Calu3 (cell line): Measurements from ENCODE around the gene FNTB. TPM values are rescaled to one million over a fixed set of nuclear protein-coding genes. Genes with fewer than 3 reads are reported as not detected.

Experiments used
- BruUV-seq: library from RNA; stranded (reverse); fragments of 400-500 nt; replicated peaks from 2 replicates; lab custom pipeline; 2021; lab: Mats Ljungman, UMichigan
- CTCF ChIA-PET: fragments of 300-600 bp; sonication (Branson Sonifier 250); formaldehyde crosslinking; loops from one replicate; lab custom pipeline; 2022; ENCODE audit warnings: antibody characterized with exemption; lab: Charles Lee
- DNase-seq: peaks from one replicate; pipeline ENCODE4 v3.0.0; 2022
- H3K27ac Mint-ChIP-seq: one replicate; pipeline ENCODE4 v1.8.0; 2022; ENCODE audit warnings: mixed read lengths; ENCODE audit not compliant: unreplicated experiment
- H3K27me3 Mint-ChIP-seq: one replicate; pipeline ENCODE4 v1.8.0; 2022; ENCODE audit warnings: mixed read lengths; ENCODE audit not compliant: unreplicated experiment
- H3K36me3 Mint-ChIP-seq: one replicate; pipeline ENCODE4 v1.8.0; 2022; ENCODE audit warnings: mild to moderate bottlenecking, moderate library complexity, mixed read lengths; ENCODE audit not compliant: insufficient read depth, unreplicated experiment
- H3K4me1 Mint-ChIP-seq: one replicate; pipeline ENCODE4 v1.8.0; 2022; ENCODE audit warnings: mild to moderate bottlenecking, low read depth, mixed read lengths; ENCODE audit not compliant: unreplicated experiment
- H3K4me3 Mint-ChIP-seq: one replicate; pipeline ENCODE4 v1.8.0; 2022; ENCODE audit warnings: mild to moderate bottlenecking, low read depth, moderate library complexity, mixed read lengths; ENCODE audit not compliant: unreplicated experiment
- H3K9me3 Mint-ChIP-seq: one replicate; pipeline ENCODE4 v1.8.0; 2022; ENCODE audit warnings: low read depth, mixed read lengths; ENCODE audit not compliant: unreplicated experiment
- intact Hi-C: fragments of 100-400 bp; cut with micrococcal nuclease; formaldehyde crosslinking; loops from one replicate; pipeline ENCODE4 v1.10.0; 2022; ENCODE audit not compliant: unreplicated experiment
- microRNA-seq: library from miRNA; unstranded; fragments of <30 nt; microRNA quantifications from one replicate; pipeline ENCODE4 v1.2.0, GENCODE V29; 2022
- total RNA-seq: library from RNA; stranded (reverse); gene quantifications from 2 replicates; pipeline ENCODE4 v1.2.3, GENCODE V29; 2022
- TF ChIP-seq, protein P1 (sequence below): fragments of 200-600 bp; IDR thresholded peaks from one replicate; pipeline ENCODE4 v1.8.0; 2022; ENCODE audit warnings: antibody characterized with exemption; ENCODE audit not compliant: unreplicated experiment

Gene FNTB
- total RNA-seq, 1 experiment from 2014 or later: 15.0 TPM

DNA sequence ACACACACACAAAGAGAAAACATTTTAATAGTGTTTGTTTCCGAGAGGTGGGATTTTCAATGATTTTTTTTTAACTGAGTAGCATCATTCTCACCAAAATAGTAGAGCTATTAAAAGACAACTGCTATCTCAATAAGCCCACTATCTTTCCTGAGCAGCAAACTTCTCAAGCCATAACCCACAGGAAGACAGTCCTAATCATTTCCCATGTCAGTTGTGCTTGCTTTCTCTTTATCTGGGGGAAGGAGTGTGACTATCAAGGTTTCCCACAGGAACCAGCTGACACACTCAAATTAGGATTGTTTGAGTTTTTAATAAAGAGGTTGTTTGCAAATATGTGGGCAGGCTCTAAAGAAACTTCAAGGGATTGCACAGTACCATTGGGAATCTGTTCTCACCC lies 120.5 kb downstream of the FNTB start:
- intact Hi-C loops: no loop called here
- BruUV-seq: no TSS peak
- DNase-seq: no peak
- H3K36me3 Mint-ChIP-seq: peaks cover 11% of the 10 kb centered on the region
- CTCF ChIA-PET: interaction anchor here (0.7 kb wide), 1 partner anchor 80 kb away, joined by 5 read pairs; no protein-coding TSS in a partner anchor
- TF ChIP-seq, protein P1, sequence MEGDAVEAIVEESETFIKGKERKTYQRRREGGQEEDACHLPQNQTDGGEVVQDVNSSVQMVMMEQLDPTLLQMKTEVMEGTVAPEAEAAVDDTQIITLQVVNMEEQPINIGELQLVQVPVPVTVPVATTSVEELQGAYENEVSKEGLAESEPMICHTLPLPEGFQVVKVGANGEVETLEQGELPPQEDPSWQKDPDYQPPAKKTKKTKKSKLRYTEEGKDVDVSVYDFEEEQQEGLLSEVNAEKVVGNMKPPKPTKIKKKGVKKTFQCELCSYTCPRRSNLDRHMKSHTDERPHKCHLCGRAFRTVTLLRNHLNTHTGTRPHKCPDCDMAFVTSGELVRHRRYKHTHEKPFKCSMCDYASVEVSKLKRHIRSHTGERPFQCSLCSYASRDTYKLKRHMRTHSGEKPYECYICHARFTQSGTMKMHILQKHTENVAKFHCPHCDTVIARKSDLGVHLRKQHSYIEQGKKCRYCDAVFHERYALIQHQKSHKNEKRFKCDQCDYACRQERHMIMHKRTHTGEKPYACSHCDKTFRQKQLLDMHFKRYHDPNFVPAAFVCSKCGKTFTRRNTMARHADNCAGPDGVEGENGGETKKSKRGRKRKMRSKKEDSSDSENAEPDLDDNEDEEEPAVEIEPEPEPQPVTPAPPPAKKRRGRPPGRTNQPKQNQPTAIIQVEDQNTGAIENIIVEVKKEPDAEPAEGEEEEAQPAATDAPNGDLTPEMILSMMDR: no peak
- H3K27ac Mint-ChIP-seq: no peak overlapping the region
- H3K27me3 Mint-ChIP-seq: no peaks in the 10 kb centered on the region
- no peaks in the 10 kb centered on the region for H3K9me3 Mint-ChIP-seq
- no peak overlapping the region for H3K4me3 Mint-ChIP-seq
- H3K4me1 Mint-ChIP-seq: peaks cover 8% of the 10 kb centered on the region

DNA sequence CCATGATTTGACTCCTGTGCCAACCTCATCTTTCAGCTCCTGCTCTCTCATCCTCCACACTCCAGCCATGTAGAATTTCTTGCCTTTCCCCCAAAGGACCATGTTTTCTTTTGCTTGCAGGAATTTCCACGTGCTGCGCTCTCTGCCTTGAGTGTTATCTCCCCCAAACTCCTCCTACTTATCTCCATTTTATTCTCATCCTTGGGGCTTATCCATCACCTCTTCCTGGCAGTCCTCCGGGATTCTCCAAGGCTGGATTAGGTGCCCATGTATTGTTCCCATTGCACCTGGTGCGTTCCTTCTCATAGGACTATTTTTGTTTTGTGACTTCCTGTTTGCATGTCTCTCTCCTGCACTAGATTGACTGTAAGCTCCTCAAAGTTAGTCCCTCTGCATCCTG lies 122.7 kb downstream of the FNTB start:
- Mint-ChIP-seq H3K9me3 (no peaks in the 10 kb centered on the region), H3K27me3 (no peaks in the 10 kb centered on the region), H3K27ac (no peak overlapping the region), H3K36me3 (no peaks in the 10 kb centered on the region), H3K4me3 (no peak overlapping the region), H3K4me1 (peaks cover 1% of the 10 kb centered on the region)
- intact Hi-C loops: no loop called here
- no TSS peak for BruUV-seq
- CTCF ChIA-PET: no interaction called here
- no peak for DNase-seq
- TF ChIP-seq, protein P1: no peak

DNA sequence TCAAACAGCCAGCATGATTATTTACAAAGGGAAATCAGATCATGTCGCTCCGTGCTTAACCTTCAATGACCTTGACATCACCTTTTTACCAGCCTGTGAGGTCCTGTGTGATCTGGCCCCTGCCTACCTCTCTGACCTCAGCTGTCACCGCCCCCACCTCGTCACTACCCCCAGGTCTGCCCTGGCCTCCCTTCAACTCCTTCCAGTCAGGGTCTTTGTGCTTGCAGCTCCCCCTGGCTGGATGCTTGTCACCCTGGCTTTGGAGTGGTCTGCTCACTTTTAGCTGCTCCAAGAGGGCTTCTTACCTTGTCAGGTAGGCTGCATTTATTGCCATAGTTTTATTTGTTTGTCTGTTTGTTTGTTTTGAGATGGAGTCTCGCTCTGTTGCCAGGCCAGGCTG lies 123.8 kb downstream of the FNTB start:
- H3K4me1 Mint-ChIP-seq: no peaks in the 10 kb centered on the region
- intact Hi-C loops: no loop called here
- no peak for DNase-seq
- TF ChIP-seq, protein P1: no peak
- CTCF ChIA-PET: no interaction called here
- H3K9me3 Mint-ChIP-seq: no peaks in the 10 kb centered on the region
- no TSS peak for BruUV-seq
- H3K4me3 Mint-ChIP-seq: no peak overlapping the region
- no peaks in the 10 kb centered on the region for H3K27me3 Mint-ChIP-seq
- H3K27ac Mint-ChIP-seq: no peak overlapping the region
- H3K36me3 Mint-ChIP-seq: no peaks in the 10 kb centered on the region

Small RNA genes lying within 50 kb of the gene (microRNA-seq; reads per million reads assigned to microRNA genes)
- 1.4 reads per million for gene MIR4706

Other genes with a start within 250 kb of the FNTB start
- gene SPTB, start 107.0 kb upstream of the FNTB start, total RNA-seq: 0.05 TPM in 1 of 2 replicates, not detected in the other
- gene CHURC1, start 72.4 kb upstream of the FNTB start, total RNA-seq: 48.5 and 48.8 TPM in 2 replicates
- 188 and 260 TPM in 2 replicates for gene GPX2, start 44.1 kb upstream of the FNTB start, total RNA-seq
- gene RAB15, start 14.6 kb upstream of the FNTB start, total RNA-seq: 20.7 and 22.8 TPM in 2 replicates
- gene MAX, start 115.6 kb downstream of the FNTB start, total RNA-seq: 83.6 and 85.2 TPM in 2 replicates